SU-DHL-6 (cell line): ENCODE measurements around the gene BNC2.

Experiments
- H2AFZ ChIP-seq: fragments of 200-600 bp; sonication (generic); 2 replicates; pipeline ENCODE4 v1.6.1; 2014; ENCODE audit warnings: low read depth, mild to moderate bottlenecking, moderate library complexity, mixed read lengths, antibody characterized with exemption, low read length; ENCODE audit not compliant: severe bottlenecking
- H3F3A ChIP-seq: fragments of 200-600 bp; shearing (Covaris generic); 2 replicates; pipeline ENCODE4 v1.6.0; 2016; ENCODE audit warnings: antibody characterized with exemption, mild to moderate bottlenecking; ENCODE audit not compliant: insufficient read depth
- H3K27ac ChIP-seq: fragments of 200-600 bp; sonication (generic); 2 replicates; pipeline ENCODE4 v1.5.1; 2016; ENCODE audit warnings: low read depth, mild to moderate bottlenecking, low read length, moderate library complexity, mixed read lengths
- H3K27me3 ChIP-seq: fragments of 200-600 bp; sonication (generic), shearing (Covaris generic); 2 replicates; pipeline ENCODE4 v1.6.0; 2014; ENCODE audit warnings: mild to moderate bottlenecking, low read length
- H3K36me3 ChIP-seq: fragments of 200-600 bp; sonication (generic); 2 replicates; pipeline ENCODE4 v1.6.1; 2014; ENCODE audit warnings: mild to moderate bottlenecking, low read length, mixed read lengths
- H3K4me2 ChIP-seq: fragments of 300-600, 200-600 bp; shearing (Covaris generic), sonication (generic); 2 replicates; pipeline ENCODE4 v1.6.0; 2014; ENCODE audit warnings: low read length, low read depth, mild to moderate bottlenecking; ENCODE audit not compliant: poor library complexity, severe bottlenecking
- H3K4me3 ChIP-seq: fragments of 200-600 bp; sonication (generic); 2 replicates; pipeline ENCODE4 v1.5.1; 2014; ENCODE audit warnings: antibody characterized with exemption, low read length, mild to moderate bottlenecking, mixed read lengths; ENCODE audit not compliant: insufficient read depth, poor library complexity, severe bottlenecking
- H3K79me2 ChIP-seq: fragments of 200-600 bp; sonication (generic); 2 replicates; pipeline ENCODE4 v1.6.1; 2014; ENCODE audit warnings: mild to moderate bottlenecking, low read length, moderate library complexity; ENCODE audit not compliant: insufficient read depth
- H3K9ac ChIP-seq: fragments of 200-600 bp; sonication (generic); 2 replicates; pipeline ENCODE4 v1.7.0; 2014; ENCODE audit warnings: mild to moderate bottlenecking, low read length
- H3K9me2 ChIP-seq: fragments of 200-600 bp; sonication (generic); replicated peaks from 2 replicates; pipeline ENCODE4 v1.6.1; 2014; ENCODE audit warnings: low read length; ENCODE audit not compliant: insufficient read depth
- H3K9me3 ChIP-seq: fragments of 200-600 bp; sonication (generic); 2 replicates; pipeline ENCODE4 v1.6.1; 2014; ENCODE audit warnings: low read length, mixed read lengths; ENCODE audit not compliant: insufficient read depth
- H4K20me1 ChIP-seq: fragments of 200-600 bp; sonication (generic); 2 replicates; pipeline ENCODE4 v1.6.1; 2014; ENCODE audit warnings: low read depth, mild to moderate bottlenecking, antibody characterized with exemption, low read length, moderate library complexity, mixed read lengths
- CTCF ChIP-seq: fragments of 200-600 bp; sonication (generic); IDR thresholded peaks from one replicate; pipeline ENCODE4 v1.5.1; 2017; ENCODE audit warnings: antibody characterized with exemption, mild to moderate bottlenecking, low read length, moderate library complexity; ENCODE audit not compliant: insufficient read depth, poor library complexity, severe bottlenecking
- EZH2phosphoT487 ChIP-seq: fragments of 200-600 bp; sonication (generic), shearing (Covaris generic); conservative IDR thresholded peaks from 2 replicates; pipeline ENCODE4 v1.6.1; 2018; ENCODE audit warnings: mild to moderate bottlenecking, antibody characterized with exemption, low read length, moderate library complexity, mixed read lengths

The BNC2 gene

GRCh38 chr9:16485575-16486321 is 384.7 kb downstream of the BNC2 start:
- H3K4me3 ChIP-seq: no peak overlapping the region
- H3K27ac ChIP-seq: no peak overlapping the region
- TF ChIP-seq EZH2phosphoT487 (no peak), CTCF (no peak)
- no peak overlapping the region for H3K4me2 ChIP-seq
- no peak overlapping the region for H3K9ac ChIP-seq
- no peaks in the 10 kb centered on the region for H3K9me2 ChIP-seq
- H3K9me3 ChIP-seq: no peaks in the 10 kb centered on the region
- H3K79me2 ChIP-seq: no peaks in the 10 kb centered on the region
- no peaks in the 10 kb centered on the region for H3F3A ChIP-seq
- no peaks in the 10 kb centered on the region for H3K36me3 ChIP-seq
- H3K27me3 ChIP-seq: no peaks in the 10 kb centered on the region; the same call in 1 of the 2 replicates
- H2AFZ ChIP-seq: no peak overlapping the region
- H4K20me1 ChIP-seq: no peaks in the 10 kb centered on the region

- no peaks in the 10 kb centered on the region for H4K20me1 ChIP-seq
- no peaks in the 10 kb centered on the region for H3K36me3 ChIP-seq
- H3K4me2 ChIP-seq: no peak overlapping the region
- TF ChIP-seq CTCF (no peak), EZH2phosphoT487 (no peak)
- no peak overlapping the region for H3K9ac ChIP-seq
- no peaks in the 10 kb centered on the region; the same call in 1 of the 2 replicates for H3K27me3 ChIP-seq
- H3K9me3 ChIP-seq: no peaks in the 10 kb centered on the region
- H3K27ac ChIP-seq: no peak overlapping the region
- no peak overlapping the region for H3K4me3 ChIP-seq
- H2AFZ ChIP-seq: no peak overlapping the region
- no peaks in the 10 kb centered on the region for H3K79me2 ChIP-seq
- no peaks in the 10 kb centered on the region for H3F3A ChIP-seq
- no peaks in the 10 kb centered on the region for H3K9me2 ChIP-seq
Observed at GRCh38 chr9:16485160-16485559, 385.3 kb downstream of the BNC2 start.

- no peaks in the 10 kb centered on the region for H3K9me2 ChIP-seq
- no peak for TF ChIP-seq CTCF
- no peak for TF ChIP-seq EZH2phosphoT487
Observed at GRCh38 chr9:16484744-16485143, 385.7 kb downstream of the BNC2 start.

More at GRCh38 chr9:16484744-16485143, 385.7 kb downstream of the BNC2 start:
- Histone ChIP-seq H3K79me2 (no peaks in the 10 kb centered on the region), H3K27me3 (no peaks in the 10 kb centered on the region; the same call in 1 of the 2 replicates), H3K9me3 (no peaks in the 10 kb centered on the region), H3F3A (no peaks in the 10 kb centered on the region), H3K36me3 (no peaks in the 10 kb centered on the region), H2AFZ (no peak overlapping the region), H3K27ac (no peak overlapping the region), H4K20me1 (no peaks in the 10 kb centered on the region), H3K4me3 (no peak overlapping the region), H3K9ac (no peak overlapping the region), H3K4me2 (no peak overlapping the region)
